Breast epithelium (tissue), 3 donors: ENCODE results near the gene SPTLC1.
"Not testable (repeated sequence)": the region's sequence is repeated elsewhere in the genome, so short reads cannot be mapped to it uniquely, and the experiment has no call there.

Experiments used
- POLR2A ChIP-seq: fragments of 450-650 bp; IDR thresholded peaks from one replicate; pipeline ENCODE4 v1.6.1; 2016; ENCODE audit warnings: antibody characterized with exemption, mild to moderate bottlenecking, moderate library complexity
- TF ChIP-seq, protein P1 (sequence below), 3 donors: fragments of 450-650 bp; IDR thresholded peaks; one replicate each; pipeline ENCODE4 v1.5.1; 2016 to 2017; ENCODE audit warnings: antibody characterized with exemption in 3 of 3, mild to moderate bottlenecking in 3 of 3, moderate library complexity in 3 of 3

DNA sequence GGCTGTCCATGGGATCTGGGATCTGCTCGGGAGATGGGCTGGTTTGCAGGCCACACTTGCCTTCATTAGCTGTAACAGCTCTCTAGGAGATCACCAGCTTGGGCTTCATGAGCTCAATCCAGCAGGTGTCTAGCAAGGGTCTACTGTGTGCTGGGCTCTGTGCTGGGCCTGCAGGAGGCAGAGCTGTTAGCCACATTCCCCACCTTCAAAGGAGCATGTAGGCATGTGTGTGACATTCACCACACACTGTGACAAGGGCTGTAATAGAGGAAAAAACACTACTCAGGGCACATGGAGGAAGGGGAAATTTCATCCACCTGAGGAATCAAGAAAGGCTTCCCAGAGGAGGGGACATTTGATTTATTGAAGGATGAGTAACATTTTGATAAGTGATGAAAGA lies 17.7 kb upstream of the SPTLC1 start:
- TF ChIP-seq, protein P1, sequence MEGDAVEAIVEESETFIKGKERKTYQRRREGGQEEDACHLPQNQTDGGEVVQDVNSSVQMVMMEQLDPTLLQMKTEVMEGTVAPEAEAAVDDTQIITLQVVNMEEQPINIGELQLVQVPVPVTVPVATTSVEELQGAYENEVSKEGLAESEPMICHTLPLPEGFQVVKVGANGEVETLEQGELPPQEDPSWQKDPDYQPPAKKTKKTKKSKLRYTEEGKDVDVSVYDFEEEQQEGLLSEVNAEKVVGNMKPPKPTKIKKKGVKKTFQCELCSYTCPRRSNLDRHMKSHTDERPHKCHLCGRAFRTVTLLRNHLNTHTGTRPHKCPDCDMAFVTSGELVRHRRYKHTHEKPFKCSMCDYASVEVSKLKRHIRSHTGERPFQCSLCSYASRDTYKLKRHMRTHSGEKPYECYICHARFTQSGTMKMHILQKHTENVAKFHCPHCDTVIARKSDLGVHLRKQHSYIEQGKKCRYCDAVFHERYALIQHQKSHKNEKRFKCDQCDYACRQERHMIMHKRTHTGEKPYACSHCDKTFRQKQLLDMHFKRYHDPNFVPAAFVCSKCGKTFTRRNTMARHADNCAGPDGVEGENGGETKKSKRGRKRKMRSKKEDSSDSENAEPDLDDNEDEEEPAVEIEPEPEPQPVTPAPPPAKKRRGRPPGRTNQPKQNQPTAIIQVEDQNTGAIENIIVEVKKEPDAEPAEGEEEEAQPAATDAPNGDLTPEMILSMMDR (IDR thresholded peaks at IDR 0.05) = not testable (repeated sequence)
- not testable (repeated sequence) for TF ChIP-seq POLR2A
